ENCODE measurements around the gene SYNDIG1. TPM values are rescaled to one million over a fixed set of nuclear protein-coding genes. Genes with fewer than 3 reads are reported as not detected.

Gene SYNDIG1
- total RNA-seq, 1 donor from 2014 or later = 5.7 TPM

GRCh38 chr20:24537210-24537609 is 67.8 kb downstream of the SYNDIG1 start:
- no peak overlapping the region for H3K4me3 Mint-ChIP-seq (ENCODE audit: unreplicated experiment)
- FAIRE-seq = no peak
- Histone ChIP-seq H4K20me1 (ENCODE audit: insufficient read depth, low read length) (peaks cover 3% of the 10 kb centered on the region), H3K27ac (ENCODE audit: low read depth, low read length) (no peak overlapping the region), H3K36me3 (ENCODE audit: insufficient read depth, low read length) (no peaks in the 10 kb centered on the region), H3K79me2 (ENCODE audit: insufficient read depth, low read length) (no peaks in the 10 kb centered on the region), H3K27me3 (ENCODE audit: insufficient read depth, low read length) (no peaks in the 10 kb centered on the region), H2AFZ (ENCODE audit: low read depth, low read length) (no peak overlapping the region), H3K4me2 (ENCODE audit: low read length) (no peak overlapping the region), H3K4me3 (ENCODE audit: insufficient read depth, low read depth, low read length) (no peak overlapping the region), H3K9me3 (ENCODE audit: insufficient read depth, low read depth, low read length) (no peaks in the 10 kb centered on the region), H3K9ac (ENCODE audit: low read length) (no peak overlapping the region), H3K4me1 (ENCODE audit: insufficient read depth, low read length) (no peaks in the 10 kb centered on the region)
- TF ChIP-seq EZH2 (IDR thresholded peaks at IDR 0.05; ENCODE audit: insufficient read depth, low read length) = no peak
- no peak for TF ChIP-seq CTCF (IDR thresholded peaks at IDR 0.05; ENCODE audit: insufficient read depth, low read depth, low read length)
- no peak for DNase-seq (ENCODE audit: low read depth)
- H3K27me3 Mint-ChIP-seq (ENCODE audit: low read depth, unreplicated experiment) = no peaks in the 10 kb centered on the region
- peaks cover 7% of the 10 kb centered on the region for H3K9me3 Mint-ChIP-seq (ENCODE audit: unreplicated experiment)
- no peaks in the 10 kb centered on the region for H3K4me1 Mint-ChIP-seq (ENCODE audit: low read depth, unreplicated experiment)
- H3K27ac Mint-ChIP-seq (ENCODE audit: unreplicated experiment) = no peak overlapping the region
- peaks cover 10% of the 10 kb centered on the region for H3K36me3 Mint-ChIP-seq (ENCODE audit: low read depth, unreplicated experiment)

- no peak overlapping the region for H3K27ac Mint-ChIP-seq (ENCODE audit: unreplicated experiment)
- no peaks in the 10 kb centered on the region for H3K27me3 ChIP-seq (ENCODE audit: insufficient read depth, low read length)
- H3K4me1 ChIP-seq (ENCODE audit: insufficient read depth, low read length) = no peaks in the 10 kb centered on the region
- no peak overlapping the region for H3K27ac ChIP-seq (ENCODE audit: low read depth, low read length)
- H3K9ac ChIP-seq (ENCODE audit: low read length) = no peak overlapping the region
- no peaks in the 10 kb centered on the region for H3K9me3 ChIP-seq (ENCODE audit: insufficient read depth, low read depth, low read length)
- H4K20me1 ChIP-seq (ENCODE audit: insufficient read depth, low read length) = no peaks in the 10 kb centered on the region
- TF ChIP-seq CTCF (IDR thresholded peaks at IDR 0.05; ENCODE audit: insufficient read depth, low read depth, low read length) (no peak), EZH2 (IDR thresholded peaks at IDR 0.05; ENCODE audit: insufficient read depth, low read length) (no peak)
- H3K79me2 ChIP-seq (ENCODE audit: insufficient read depth, low read length) = no peaks in the 10 kb centered on the region
- H3K36me3 Mint-ChIP-seq (ENCODE audit: low read depth, unreplicated experiment) = peaks cover 32% of the 10 kb centered on the region
- FAIRE-seq (no peak), DNase-seq (ENCODE audit: low read depth) (no peak)
- H3K4me3 Mint-ChIP-seq (ENCODE audit: unreplicated experiment) = no peak overlapping the region
- no peak overlapping the region for H2AFZ ChIP-seq (ENCODE audit: low read depth, low read length)
- no peak overlapping the region for H3K4me3 ChIP-seq (ENCODE audit: insufficient read depth, low read depth, low read length)
- H3K4me1 Mint-ChIP-seq (ENCODE audit: low read depth, unreplicated experiment) = no peaks in the 10 kb centered on the region
- H3K27me3 Mint-ChIP-seq (ENCODE audit: low read depth, unreplicated experiment) = peaks cover 3% of the 10 kb centered on the region
- no peak overlapping the region for H3K4me2 ChIP-seq (ENCODE audit: low read length)
- peaks cover 3% of the 10 kb centered on the region for H3K9me3 Mint-ChIP-seq (ENCODE audit: unreplicated experiment)
- H3K36me3 ChIP-seq (ENCODE audit: insufficient read depth, low read length) = no peaks in the 10 kb centered on the region
Observed at GRCh38 chr20:24542721-24543120, 73.3 kb downstream of the SYNDIG1 start.

- no peak for TF ChIP-seq CTCF (IDR thresholded peaks at IDR 0.05; ENCODE audit: insufficient read depth, low read depth, low read length)
- no peak for TF ChIP-seq EZH2 (IDR thresholded peaks at IDR 0.05; ENCODE audit: insufficient read depth, low read length)
- no peaks in the 10 kb centered on the region for H4K20me1 ChIP-seq (ENCODE audit: insufficient read depth, low read length)
- no peak overlapping the region for H3K4me3 ChIP-seq (ENCODE audit: insufficient read depth, low read depth, low read length)
- Mint-ChIP-seq H3K9me3 (ENCODE audit: unreplicated experiment) (peaks cover 3% of the 10 kb centered on the region), H3K36me3 (ENCODE audit: low read depth, unreplicated experiment) (peaks cover 34% of the 10 kb centered on the region), H3K4me1 (ENCODE audit: low read depth, unreplicated experiment) (no peaks in the 10 kb centered on the region), H3K27me3 (ENCODE audit: low read depth, unreplicated experiment) (peaks cover 3% of the 10 kb centered on the region), H3K4me3 (ENCODE audit: unreplicated experiment) (no peak overlapping the region), H3K27ac (ENCODE audit: unreplicated experiment) (no peak overlapping the region)
- H3K36me3 ChIP-seq (ENCODE audit: insufficient read depth, low read length) = no peaks in the 10 kb centered on the region
- H3K9me3 ChIP-seq (ENCODE audit: insufficient read depth, low read depth, low read length) = no peaks in the 10 kb centered on the region
- no peaks in the 10 kb centered on the region for H3K27me3 ChIP-seq (ENCODE audit: insufficient read depth, low read length)
- DNase-seq (ENCODE audit: low read depth) (no peak), FAIRE-seq (no peak)
- no peak overlapping the region for H2AFZ ChIP-seq (ENCODE audit: low read depth, low read length)
- no peaks in the 10 kb centered on the region for H3K4me1 ChIP-seq (ENCODE audit: insufficient read depth, low read length)
- H3K27ac ChIP-seq (ENCODE audit: low read depth, low read length) = no peak overlapping the region
- no peaks in the 10 kb centered on the region for H3K79me2 ChIP-seq (ENCODE audit: insufficient read depth, low read length)
- H3K9ac ChIP-seq (ENCODE audit: low read length) = no peak overlapping the region
- no peak overlapping the region for H3K4me2 ChIP-seq (ENCODE audit: low read length)
Observed at GRCh38 chr20:24543168-24543567, 73.7 kb downstream of the SYNDIG1 start.

Measured in astrocyte (in vitro differentiated cells and primary cell).